Dermis microvascular lymphatic vessel endothelial cell (primary cell): ENCODE measurements around the gene DIPK1C. TPM values are rescaled to one million over a fixed set of nuclear protein-coding genes. Genes with fewer than 3 reads are reported as not detected.

Source experiments
- DNase-seq, 2 donors: peaks; one replicate each; pipeline versions ENCODE4 v3.0.0 to v3.0.0-alpha.2; 2010; ENCODE audit warnings: low read depth in 2 of 2
- total RNA-seq: library from RNA; depleted of rRNA; stranded (reverse); fragments of >200 nt; gene quantifications from 2 replicates; pipeline ENCODE4 v1.2.1, GENCODE V29; 2014

DIPK1C gene
- total RNA-seq, 1 donor from 2014 or later = not detected

DNA sequence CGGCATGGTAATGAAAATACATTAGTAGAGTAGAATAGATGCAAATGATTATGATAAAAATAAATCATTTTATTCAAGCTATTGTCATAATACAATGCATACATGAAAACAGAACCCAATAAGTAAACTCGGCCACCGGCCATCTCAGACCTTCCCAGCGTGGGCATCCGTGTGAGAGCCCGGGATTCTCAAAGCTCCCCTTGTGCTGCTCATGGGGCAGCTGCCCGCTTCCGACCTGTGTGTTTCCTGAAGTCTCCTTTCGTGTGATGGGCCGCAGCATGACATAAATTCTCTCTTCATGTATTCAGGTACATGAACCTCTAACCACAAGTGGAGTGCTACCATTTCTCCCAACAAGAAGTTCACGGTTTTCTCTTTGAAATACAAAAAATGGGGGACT, 25.6 kb upstream of the DIPK1C start:
- DNase-seq = no peak

GRCh38 chr18:74480149-74480651, 23.1 kb upstream of the DIPK1C start:
- DNase-seq = no peak

DNA sequence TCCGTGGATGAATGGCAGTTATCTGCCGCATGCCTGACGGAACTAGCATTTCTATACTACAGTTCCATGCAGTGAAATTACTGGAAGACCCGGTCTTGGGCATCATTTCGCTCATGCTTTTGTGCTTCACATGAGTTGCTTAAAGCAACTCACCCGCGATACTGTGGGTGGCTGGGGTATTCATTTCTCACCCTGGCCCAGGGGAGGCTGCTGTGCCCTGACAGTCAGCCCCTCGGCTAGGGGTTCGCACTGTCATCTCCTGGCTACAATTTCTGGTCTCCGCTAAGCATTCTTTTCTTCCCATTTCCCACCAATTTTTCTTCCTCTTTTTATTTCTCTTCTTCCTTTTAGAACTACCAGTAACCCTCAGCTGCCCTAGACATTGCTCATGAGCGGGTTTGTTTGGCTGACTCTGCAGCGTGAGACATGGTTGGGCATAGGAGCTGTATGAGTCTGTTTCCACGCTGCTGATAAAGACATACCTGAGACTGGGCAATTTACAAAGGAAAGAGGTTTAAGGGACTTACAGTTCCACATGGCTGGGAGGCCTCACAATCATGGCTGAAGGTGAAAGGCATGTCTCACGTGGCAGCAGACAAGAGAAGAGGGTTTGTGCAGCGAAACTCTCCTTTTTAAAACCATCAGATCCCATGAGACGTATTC, 22.5 kb upstream of the DIPK1C start:
- DNase-seq = no peak

DNA sequence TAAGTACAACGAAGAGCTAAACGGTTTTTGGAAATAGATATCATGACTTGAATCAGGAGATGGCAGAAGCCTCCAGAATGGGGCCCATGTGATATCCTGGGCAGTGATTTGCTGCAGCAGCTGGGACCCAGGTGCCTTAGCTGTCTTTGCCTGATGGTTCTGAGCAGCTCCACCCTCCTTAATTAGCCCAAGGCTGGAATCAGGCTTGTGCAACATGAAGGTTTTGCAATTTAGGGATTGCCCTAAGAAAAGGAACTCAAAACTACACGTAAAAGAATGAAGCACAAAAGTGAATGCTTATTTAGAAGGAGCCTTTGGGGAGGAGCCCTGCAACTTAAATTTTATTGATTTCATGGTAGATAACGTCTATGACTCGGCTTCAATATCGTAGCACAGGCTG, 21.8 kb upstream of the DIPK1C start:
- DNase-seq = no peak

DNA sequence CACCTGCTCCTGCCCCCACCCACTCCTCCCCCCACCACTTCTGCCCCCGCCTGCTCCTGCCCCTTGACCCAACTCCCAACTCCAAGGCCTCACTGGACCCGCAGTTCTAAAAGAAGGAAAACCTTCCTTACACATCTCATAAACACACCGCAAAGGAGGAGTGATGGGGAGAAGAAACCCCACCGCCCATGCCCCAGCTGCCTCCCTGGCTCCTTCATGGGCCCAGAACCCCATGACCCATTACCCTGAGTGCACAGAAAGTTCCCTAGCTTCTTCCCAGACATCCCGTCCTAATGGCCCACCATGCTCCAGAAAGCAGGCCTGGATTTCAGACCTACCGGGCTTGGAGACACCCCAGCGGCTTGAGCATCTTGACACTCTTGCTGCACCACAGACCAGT, 21.2 kb upstream of the DIPK1C start:
- no peak for DNase-seq

GRCh38 chr18:74477771-74478170, 20.7 kb upstream of the DIPK1C start:
- DNase-seq = no peak

DNA sequence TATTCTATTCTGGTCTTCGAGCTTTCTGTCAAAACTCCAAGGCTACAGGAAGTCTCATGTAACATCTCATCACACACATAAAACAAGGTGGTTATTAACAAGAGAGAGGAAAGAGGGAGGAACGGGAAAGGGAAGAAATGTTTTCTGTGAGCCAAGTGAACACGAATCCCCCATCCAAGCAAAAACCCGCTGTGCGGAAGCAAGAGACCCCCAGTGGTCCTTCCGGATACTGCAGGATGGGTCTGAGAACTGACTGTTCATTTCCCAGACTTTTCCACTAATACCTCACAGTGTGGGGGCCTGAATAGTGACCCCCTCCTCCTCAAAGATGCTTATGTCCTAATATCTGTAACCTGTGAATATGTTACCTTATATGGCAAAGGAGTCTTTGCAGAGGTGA, 19.0 kb upstream of the DIPK1C start:
- peak in 1 of 2 donors; percentile 15 for DNase-seq

GRCh38 chr18:74473976-74474640, 17.0 kb upstream of the DIPK1C start:
- DNase-seq = no peak

- DNase-seq = no peak
Observed at GRCh38 chr18:74472312-74472711, 15.2 kb upstream of the DIPK1C start.

GRCh38 chr18:74468547-74469061, 11.5 kb upstream of the DIPK1C start:
- DNase-seq = peak; percentile 39 to 55

GRCh38 chr18:74465775-74466174, 8.7 kb upstream of the DIPK1C start:
- DNase-seq = no peak

DNA sequence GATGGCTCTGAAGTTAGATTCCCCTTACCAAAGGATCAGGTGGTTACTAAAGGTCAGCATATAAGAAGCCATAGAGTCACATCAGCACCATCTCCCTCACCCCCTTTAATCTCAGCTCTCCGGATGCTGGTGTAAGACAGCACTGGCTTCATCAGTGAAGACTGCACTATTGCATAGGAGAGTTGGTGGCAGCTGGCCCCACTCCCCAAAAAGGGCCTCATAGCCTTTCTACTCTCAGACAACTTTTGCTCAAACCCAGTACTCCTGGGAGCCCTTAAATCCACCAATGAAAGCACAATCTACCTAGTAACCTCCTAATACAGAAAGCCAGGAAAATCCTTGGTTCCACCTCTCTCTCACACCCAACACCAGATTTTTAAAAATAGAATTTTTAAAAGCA, 6.9 kb upstream of the DIPK1C start:
- no peak for DNase-seq

DNA sequence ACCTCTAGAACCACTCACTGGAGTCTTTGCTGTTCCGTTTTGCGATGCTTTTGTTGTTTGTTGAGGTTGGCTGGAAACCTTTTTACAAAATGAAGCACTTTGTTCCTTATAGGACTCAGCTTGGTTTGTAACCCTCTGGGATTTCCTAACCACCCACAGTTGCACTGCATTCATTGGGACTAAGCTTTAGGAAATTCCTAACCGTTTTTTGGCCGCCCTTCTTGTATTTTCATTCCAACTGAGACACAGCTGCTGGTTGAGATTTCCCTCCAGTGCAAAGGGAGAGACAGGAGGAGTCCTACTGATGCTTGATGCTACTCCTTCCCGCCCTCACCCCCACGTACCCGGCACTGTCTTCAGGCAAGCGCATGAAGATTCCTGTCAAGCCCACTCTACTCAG, 6.1 kb upstream of the DIPK1C start:
- DNase-seq = no peak

GRCh38 chr18:74460825-74461224, 3.7 kb upstream of the DIPK1C start:
- DNase-seq = no peak

- DNase-seq = no peak
Observed at GRCh38 chr18:74459889-74460288, 2.8 kb upstream of the DIPK1C start.

DNA sequence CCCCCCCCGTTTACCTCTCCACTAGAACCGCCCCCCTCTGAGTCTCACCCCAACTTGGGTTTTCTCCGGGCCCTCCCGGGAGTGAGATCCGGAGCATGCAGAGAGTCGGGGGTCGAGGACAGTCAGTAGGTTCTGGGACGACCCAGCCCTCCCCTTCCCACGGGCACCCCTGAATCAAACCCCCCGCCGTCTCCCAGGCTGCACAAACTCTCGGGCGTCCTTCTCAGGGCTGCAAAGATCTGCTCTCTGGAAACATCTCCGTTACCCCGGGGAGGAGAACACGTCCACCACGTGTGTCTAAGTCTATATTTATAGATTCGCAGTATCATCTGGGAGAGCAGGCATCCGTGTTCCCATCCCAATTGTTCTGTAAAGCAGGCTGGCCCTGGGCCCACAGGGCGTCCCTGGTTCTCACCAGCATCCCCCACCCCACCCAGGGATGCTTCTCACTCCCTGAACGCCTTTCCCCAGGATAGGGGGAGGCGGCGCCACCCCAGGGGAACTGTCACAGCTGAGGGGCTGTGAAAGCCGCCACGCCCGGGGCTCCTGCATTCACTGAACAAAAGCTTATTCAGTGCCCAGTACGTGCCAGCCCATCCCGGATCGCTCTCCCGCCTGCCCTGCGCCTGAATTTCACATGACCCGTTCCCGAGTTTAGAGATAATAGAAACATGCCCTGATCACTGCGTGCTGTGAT, 765 bp upstream of the DIPK1C start:
- no peak for DNase-seq

GRCh38 chr18:74456349-74457042, 612 bp downstream of the DIPK1C start:
- DNase-seq = no peak

DNA sequence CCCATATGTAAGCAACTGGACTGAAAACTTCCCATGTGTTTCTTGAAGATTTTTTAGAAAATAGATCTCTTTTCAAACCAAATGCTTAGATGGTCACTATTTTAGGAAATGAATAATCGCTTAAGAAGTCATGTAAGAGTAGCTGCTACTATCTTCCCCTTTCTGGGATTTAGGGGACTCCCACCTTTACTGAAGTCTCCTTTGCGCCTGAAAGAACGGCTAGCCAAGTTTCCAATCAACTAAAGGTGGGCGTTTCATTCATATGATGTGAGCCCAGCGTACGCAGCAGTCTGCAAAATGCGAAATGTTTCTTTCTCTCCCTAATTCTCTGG, 1.1 kb downstream of the DIPK1C start:
- no peak for DNase-seq

- DNase-seq = no peak
Observed at GRCh38 chr18:74455386-74455785, 1.7 kb downstream of the DIPK1C start.

DNA sequence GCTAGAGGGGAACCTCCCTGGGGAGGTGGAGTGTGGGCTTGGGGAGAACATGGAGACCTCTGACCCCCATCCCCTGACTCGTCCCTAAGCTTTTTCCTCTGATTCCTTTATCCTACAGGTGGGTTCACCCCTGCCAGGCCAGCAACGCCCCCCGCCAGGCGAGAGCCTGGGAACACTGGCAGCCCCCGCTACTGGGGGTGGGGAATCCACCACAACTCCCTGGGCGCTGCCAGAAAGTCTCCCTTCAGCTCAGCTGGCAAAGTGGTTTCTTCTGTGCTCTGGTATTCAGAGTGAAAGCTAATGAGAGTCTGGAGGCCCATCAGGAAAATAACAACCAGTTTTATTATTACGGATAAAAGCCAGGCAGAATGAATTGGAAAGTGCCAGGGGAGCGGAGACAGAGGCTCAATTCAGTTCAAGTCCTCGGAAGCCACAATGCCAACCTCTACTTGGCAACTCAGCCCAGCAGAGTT, 2.8 kb downstream of the DIPK1C start:
- no peak for DNase-seq

DNA sequence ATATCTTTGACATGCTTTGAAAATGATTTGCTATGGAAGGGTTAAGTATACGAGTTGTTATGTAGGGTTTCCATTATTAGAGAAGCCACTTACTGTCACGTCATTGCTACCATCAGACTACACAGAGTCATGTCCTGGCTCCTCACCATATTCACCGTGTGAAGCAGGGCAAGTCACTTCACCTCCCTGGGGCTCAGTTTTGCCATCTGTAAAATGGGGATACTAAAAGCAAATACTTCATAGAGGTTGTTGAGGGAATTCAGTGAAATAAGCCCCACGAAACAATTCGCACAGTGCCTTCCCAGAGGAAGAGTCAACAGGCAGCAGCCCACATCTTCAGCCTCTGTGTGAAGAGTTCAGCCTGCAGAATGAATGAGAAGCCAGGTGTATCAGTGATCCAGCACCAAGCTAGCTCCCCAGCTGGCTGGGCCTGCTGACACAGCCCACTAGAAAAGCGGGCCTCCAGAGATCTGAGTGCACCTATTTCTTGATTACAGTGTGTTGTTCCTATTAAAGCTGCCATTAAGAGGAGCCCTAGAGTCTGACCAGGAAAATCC, 3.4 kb downstream of the DIPK1C start:
- no peak for DNase-seq
